Lung (tissue), 12 donors: Measurements from ENCODE around the gene SH3BP4. TPM values are rescaled to one million over a fixed set of nuclear protein-coding genes. Genes with fewer than 3 reads are reported as not detected.

Experiments
- ATAC-seq: fragments of 200-7000 bp; cut with Tn5 transposase; one replicate; pipeline ENCODE4 v1.9.1; 2020; ENCODE audit warnings: moderate number of reproducible peaks; ENCODE audit not compliant: insufficient read depth, low FRiP score
- DNase-seq, 3 donors: peaks; one replicate each; pipeline ENCODE4 v3.0.0-alpha.2; 2013 to 2017
- H3K27ac ChIP-seq, 2 donors: one replicate each; pipeline ENCODE4 v1.5.1; 2013; ENCODE audit warnings: mild to moderate bottlenecking in 2 of 2, moderate library complexity in 2 of 2, control low read depth in 1 of 2, inconsistent platforms in 1 of 2, low read depth in 1 of 2, low read length in 1 of 2
- H3K27me3 ChIP-seq, 3 donors: one replicate each; pipeline ENCODE4 v1.5.1; 2013; ENCODE audit warnings: low read length in 2 of 3; ENCODE audit not compliant: control insufficient read depth in 3 of 3, insufficient read depth in 3 of 3
- H3K36me3 ChIP-seq, 4 donors: one replicate each; pipeline ENCODE4 v1.5.1; 2013; ENCODE audit warnings: low read length in 4 of 4, mild to moderate bottlenecking in 1 of 4, moderate library complexity in 1 of 4; ENCODE audit not compliant: control insufficient read depth in 4 of 4, insufficient read depth in 4 of 4
- H3K4me1 ChIP-seq, 5 donors: one replicate each; pipeline ENCODE4 v1.5.1; 2013; ENCODE audit warnings: low read length in 5 of 5, mild to moderate bottlenecking in 2 of 5, moderate library complexity in 1 of 5; ENCODE audit not compliant: control insufficient read depth in 5 of 5, insufficient read depth in 5 of 5
- H3K4me3 ChIP-seq: one replicate; pipeline ENCODE4 v1.5.1; 2013; ENCODE audit warnings: mild to moderate bottlenecking, control low read depth, moderate library complexity
- H3K9ac ChIP-seq, 2 donors: one replicate each; pipeline ENCODE4 v1.5.1; 2013; ENCODE audit warnings: low read length in 2 of 2, control low read depth in 1 of 2; ENCODE audit not compliant: insufficient read depth in 1 of 2
- H3K9me3 ChIP-seq, 4 donors: one replicate each; pipeline ENCODE4 v1.5.1; 2013; ENCODE audit warnings: low read length in 3 of 4, mild to moderate bottlenecking in 1 of 4, moderate library complexity in 1 of 4; ENCODE audit not compliant: control insufficient read depth in 4 of 4, insufficient read depth in 3 of 4
- WGBS, 2 donors: extraction: QIAGEN DNeasy Blood & Tissue Kit; methylation state at CpG; one replicate each; pipeline ENCODE4 v1.1.7; 2013; 5-methylcytosine and 5-hydroxymethylcytosine counted together
- polyA plus RNA-seq, 2 donors: library from polyadenylated mRNA; stranded (reverse); fragments of 200-250 nt; gene quantifications; one replicate each; pipeline ENCODE4 v1.2.1, GENCODE V29; 2013
- total RNA-seq, 2 donors: library from RNA; depleted of rRNA in 1 of 2; stranded (reverse); fragments of >200 nt in 1 of 2; gene quantifications; one replicate each; pipeline ENCODE4 v1.2.1, GENCODE V29; 2014 to 2021
- TF ChIP-seq, protein P1 (sequence below): IDR thresholded peaks from 2 replicates; pipeline ENCODE4 v1.5.1; 2012; ENCODE audit warnings: mild to moderate bottlenecking; ENCODE audit errors: control extremely low read depth, extremely low read depth
- donor health status: control.
- donor health status: control.
- donor health status: Bipolar disorder and iron deficiency.
- donor health status: healthy.
- donor health status: DM: yes; HTN: yes; CAD: no.

Gene SH3BP4
- total and polyA plus RNA-seq, 4 donors, result 12.0 to 36.5 (median 18.2) TPM

GRCh38 chr2:235025800-235026536 lies 74.2 kb downstream of the SH3BP4 start:
- no peak overlapping the region for H3K4me3 ChIP-seq
- peaks cover 0 to 11% (median 8%) of the 10 kb centered on the region in 5 donors for H3K4me1 ChIP-seq
- 79 to 87% methylated on average over 11 of the region's 11 CpGs for WGBS, 2 donors
- no peaks in the 10 kb centered on the region for H3K9me3 ChIP-seq
- DNase-seq (no peak), ATAC-seq (no peak)
- H3K27ac ChIP-seq, result no peak overlapping the region
- no peaks in the 10 kb centered on the region for H3K27me3 ChIP-seq
- no peaks in the 10 kb centered on the region for H3K36me3 ChIP-seq
- TF ChIP-seq, protein P1, sequence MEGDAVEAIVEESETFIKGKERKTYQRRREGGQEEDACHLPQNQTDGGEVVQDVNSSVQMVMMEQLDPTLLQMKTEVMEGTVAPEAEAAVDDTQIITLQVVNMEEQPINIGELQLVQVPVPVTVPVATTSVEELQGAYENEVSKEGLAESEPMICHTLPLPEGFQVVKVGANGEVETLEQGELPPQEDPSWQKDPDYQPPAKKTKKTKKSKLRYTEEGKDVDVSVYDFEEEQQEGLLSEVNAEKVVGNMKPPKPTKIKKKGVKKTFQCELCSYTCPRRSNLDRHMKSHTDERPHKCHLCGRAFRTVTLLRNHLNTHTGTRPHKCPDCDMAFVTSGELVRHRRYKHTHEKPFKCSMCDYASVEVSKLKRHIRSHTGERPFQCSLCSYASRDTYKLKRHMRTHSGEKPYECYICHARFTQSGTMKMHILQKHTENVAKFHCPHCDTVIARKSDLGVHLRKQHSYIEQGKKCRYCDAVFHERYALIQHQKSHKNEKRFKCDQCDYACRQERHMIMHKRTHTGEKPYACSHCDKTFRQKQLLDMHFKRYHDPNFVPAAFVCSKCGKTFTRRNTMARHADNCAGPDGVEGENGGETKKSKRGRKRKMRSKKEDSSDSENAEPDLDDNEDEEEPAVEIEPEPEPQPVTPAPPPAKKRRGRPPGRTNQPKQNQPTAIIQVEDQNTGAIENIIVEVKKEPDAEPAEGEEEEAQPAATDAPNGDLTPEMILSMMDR, result no peak
- H3K9ac ChIP-seq, result no peak overlapping the region

- no peak overlapping the region for H3K9ac ChIP-seq
- DNase-seq (peak; percentile 42 to 74 (median 57)), ATAC-seq (peak; percentile 51)
- no peaks in the 10 kb centered on the region for H3K27me3 ChIP-seq
- WGBS, 2 donors, result 75 to 83% methylated on average over 33 of the region's 33 CpGs
- H3K9me3 ChIP-seq, result no peaks in the 10 kb centered on the region
- no peaks in the 10 kb centered on the region for H3K36me3 ChIP-seq
- no peak overlapping the region for H3K27ac ChIP-seq
- peaks cover 0 to 11% (median 8%) of the 10 kb centered on the region in 5 donors for H3K4me1 ChIP-seq
- TF ChIP-seq, protein P1, result no peak
- H3K4me3 ChIP-seq, result no peak overlapping the region
Measured at GRCh38 chr2:235026649-235027557, 75.1 kb downstream of the SH3BP4 start.

GRCh38 chr2:235027558-235028214 lies 75.9 kb downstream of the SH3BP4 start:
- WGBS, 2 donors, result 83 to 92% methylated on average over 21 of the region's 21 CpGs
- no peak overlapping the region for H3K27ac ChIP-seq
- ATAC-seq, result no peak
- H3K4me1 ChIP-seq, result peaks cover 0 to 11% (median 8%) of the 10 kb centered on the region in 5 donors
- H3K9ac ChIP-seq, result no peak overlapping the region
- H3K36me3 ChIP-seq, result no peaks in the 10 kb centered on the region
- no peaks in the 10 kb centered on the region for H3K27me3 ChIP-seq
- no peak overlapping the region for H3K4me3 ChIP-seq
- TF ChIP-seq, protein P1, result no peak
- DNase-seq, result no peak
- no peaks in the 10 kb centered on the region for H3K9me3 ChIP-seq
